LNCaP clone FGC (cell line): Measurements from ENCODE around the gene IFNLR1.

Experiments used
- DNase-seq: peaks from one replicate; pipeline ENCODE4 v3.0.0-alpha.2; 2011; ENCODE audit warnings: low read depth
- H3K4me3 ChIP-seq: 2 replicates; pipeline ENCODE4 v1.5.1; 2011; ENCODE audit warnings: mild to moderate bottlenecking, low read depth, low read length, control low read depth
- CTCF ChIP-seq: IDR thresholded peaks from 2 replicates; pipeline ENCODE4 v1.5.1; 2012; ENCODE audit warnings: mild to moderate bottlenecking; ENCODE audit not compliant: control insufficient read depth, insufficient read depth; ENCODE audit errors: extremely low read depth

Gene IFNLR1

GRCh38 chr1:24206083-24206464, 19.0 kb upstream of the IFNLR1 start:
- no peak for DNase-seq
- TF ChIP-seq CTCF, result no peak
- H3K4me3 ChIP-seq, result no peak overlapping the region

- no peak for TF ChIP-seq CTCF
- no peak for DNase-seq
- H3K4me3 ChIP-seq, result no peak overlapping the region
Measured at GRCh38 chr1:24205345-24206082, 18.4 kb upstream of the IFNLR1 start.

GRCh38 chr1:24204116-24204515, 17.0 kb upstream of the IFNLR1 start:
- H3K4me3 ChIP-seq, result no peak overlapping the region
- no peak for DNase-seq
- no peak for TF ChIP-seq CTCF

- H3K4me3 ChIP-seq, result no peak overlapping the region
- no peak for TF ChIP-seq CTCF
- no peak for DNase-seq
Measured at GRCh38 chr1:24203404-24203803, 16.3 kb upstream of the IFNLR1 start.

GRCh38 chr1:24202987-24203386, 15.9 kb upstream of the IFNLR1 start:
- no peak overlapping the region for H3K4me3 ChIP-seq
- no peak for TF ChIP-seq CTCF
- DNase-seq, result no peak

GRCh38 chr1:24202556-24202955, 15.5 kb upstream of the IFNLR1 start:
- TF ChIP-seq CTCF, result no peak
- DNase-seq, result no peak
- H3K4me3 ChIP-seq, result no peak overlapping the region

- peak; percentile 95 for DNase-seq
- peak; percentile 84 for TF ChIP-seq CTCF
- no peak overlapping the region for H3K4me3 ChIP-seq
Measured at GRCh38 chr1:24201941-24202440, 14.9 kb upstream of the IFNLR1 start.
